Upper lobe of left lung (tissue), 6 donors: ENCODE results near the gene MAN1C1. TPM values are rescaled to one million over a fixed set of nuclear protein-coding genes. Genes with fewer than 3 reads are reported as not detected.

ENCODE experiments used
- ATAC-seq, 2 donors: fragments of 200-7000 bp; cut with Tn5 transposase; one replicate each; pipeline ENCODE4 v1.9.1; 2022; ENCODE audit warnings: mild to moderate bottlenecking in 2 of 2, moderate library complexity in 2 of 2; ENCODE audit not compliant: low FRiP score in 2 of 2
- DNase-seq, 2 donors: peaks; one replicate each; pipeline ENCODE4 v3.0.0-alpha.2; 2019 to 2020
- H3K27ac ChIP-seq, 4 donors: fragments of 200-600 bp; sonication (generic); one replicate each; pipeline ENCODE4 v1.5.1; 2016 to 2019
- H3K27me3 ChIP-seq, 4 donors: fragments of 200-600 bp; sonication (generic); one replicate each; pipeline ENCODE4 v1.5.1; 2017 to 2019
- H3K36me3 ChIP-seq, 4 donors: fragments of 200-600 bp; sonication (generic); one replicate each; pipeline ENCODE4 v1.5.1; 2016 to 2019
- H3K4me1 ChIP-seq, 4 donors: fragments of 200-600 bp; sonication (generic); one replicate each; pipeline ENCODE4 v1.5.1; 2018 to 2019
- H3K4me3 ChIP-seq, 4 donors: fragments of 200-600 bp; sonication (generic); one replicate each; pipeline ENCODE4 v1.5.1; 2017 to 2019; ENCODE audit warnings: mild to moderate bottlenecking in 2 of 4, moderate library complexity in 1 of 4
- H3K9me3 ChIP-seq, 4 donors: fragments of 200-600 bp; sonication (generic); one replicate each; pipeline ENCODE4 v1.5.1; 2018 to 2019
- CTCF ChIP-seq, 6 experiments: fragments of 450-650 bp in 4 of 6; fragments of 200-600 bp in 2 of 6; sonication (generic) in 2 of 6; IDR thresholded peaks; one replicate each; pipeline ENCODE4 v1.5.1; 2016 to 2019; ENCODE audit warnings: antibody characterized with exemption in 6 of 6
- EP300 ChIP-seq, 4 donors: sonication (generic); formaldehyde crosslinking; IDR thresholded peaks; one replicate each; pipeline ENCODE4 v1.5.1; 2017; ENCODE audit warnings: antibody characterized with exemption in 4 of 4, control low read depth in 2 of 4
- POLR2A ChIP-seq, 4 donors: fragments of 450-650 bp; IDR thresholded peaks; one replicate each; pipeline ENCODE4 v1.5.1; 2016 to 2017; ENCODE audit warnings: antibody characterized with exemption in 4 of 4, mild to moderate bottlenecking in 2 of 4
- POLR2AphosphoS5 ChIP-seq, 2 donors: sonication (generic); formaldehyde crosslinking; IDR thresholded peaks; one replicate each; pipeline ENCODE4 v1.5.1; 2017; ENCODE audit warnings: antibody characterized with exemption in 2 of 2
- WGBS, 2 donors: methylation state at CpG; one replicate each; pipeline ENCODE4 v1.1.5; 2017 to 2018; 5-methylcytosine and 5-hydroxymethylcytosine counted together
- total RNA-seq, 6 donors: library from RNA; depleted of rRNA in 4 of 6; stranded (reverse); fragments of >200 nt in 4 of 6; gene quantifications; one replicate each; pipeline versions ENCODE4 v1.1.0 to v1.2.1, GENCODE V29; 2016 to 2021
- donor health status: DM: no; HTN: no; CAD: no; lungs with moderate emphysema.
- donor health status: DM: no; HTN: yes; CAD: no; lungs with severe emphysema.

Gene MAN1C1
- total RNA-seq, 6 donors from 2014 or later: 5.3 to 32.5 (median 16.2) TPM

GRCh38 chr1:25737130-25737529, 120.5 kb downstream of the MAN1C1 start:
- H3K9me3 ChIP-seq: no peaks in the 10 kb centered on the region
- TF ChIP-seq EP300 (IDR thresholded peaks at IDR 0.05): no peak
- TF ChIP-seq POLR2AphosphoS5 (IDR thresholded peaks at IDR 0.05): peak in 1 of 2 donors; percentile 45
- WGBS, 2 donors: 48 to 75% methylated on average over 2 to 6 of the region's 6 CpGs
- H3K27me3 ChIP-seq: no peaks in the 10 kb centered on the region
- H3K4me3 ChIP-seq: no peak overlapping the region
- H3K4me1 ChIP-seq: peaks cover 0 to 18% (median 10%) of the 10 kb centered on the region in 4 donors
- DNase-seq: peak in 1 of 2 donors; percentile 33
- ATAC-seq: peak in 1 of 2 donors; percentile 39
- H3K27ac ChIP-seq: peak overlapping the region in 2 of 4 donors; percentile 0 to 50
- no peaks in the 10 kb centered on the region for H3K36me3 ChIP-seq

- Histone ChIP-seq H3K4me3 (no peak overlapping the region), H3K27ac (no peak overlapping the region), H3K36me3 (no peaks in the 10 kb centered on the region), H3K9me3 (no peaks in the 10 kb centered on the region), H3K4me1 (peaks cover 6 to 27% (median 18%) of the 10 kb centered on the region in 4 donors), H3K27me3 (no peaks in the 10 kb centered on the region)
- DNase-seq: no peak
- no peak for TF ChIP-seq POLR2A (IDR thresholded peaks at IDR 0.05)
- TF ChIP-seq CTCF (IDR thresholded peaks at IDR 0.05): no peak
- no peak for TF ChIP-seq POLR2AphosphoS5 (IDR thresholded peaks at IDR 0.05)
- no peak for TF ChIP-seq EP300 (IDR thresholded peaks at IDR 0.05)
- WGBS, 2 donors: 63 to 91% methylated on average over 2 of the region's 2 CpGs
- no peak for ATAC-seq
Observed at GRCh38 chr1:25738499-25738898, 121.9 kb downstream of the MAN1C1 start.

GRCh38 chr1:25739341-25739740, 122.8 kb downstream of the MAN1C1 start:
- 76 to 87% methylated on average over 2 to 4 of the region's 4 CpGs for WGBS, 2 donors
- Histone ChIP-seq H3K9me3 (no peaks in the 10 kb centered on the region), H3K4me3 (no peak overlapping the region), H3K27me3 (no peaks in the 10 kb centered on the region), H3K4me1 (peaks cover 15 to 35% (median 27%) of the 10 kb centered on the region in 4 donors), H3K27ac (no peak overlapping the region), H3K36me3 (no peaks in the 10 kb centered on the region)
- ATAC-seq (no peak), DNase-seq (no peak)
- TF ChIP-seq POLR2A (IDR thresholded peaks at IDR 0.05) (no peak), EP300 (IDR thresholded peaks at IDR 0.05) (no peak), POLR2AphosphoS5 (IDR thresholded peaks at IDR 0.05) (no peak), CTCF (IDR thresholded peaks at IDR 0.05) (no peak)

- Histone ChIP-seq H3K27ac (no peak overlapping the region), H3K9me3 (no peaks in the 10 kb centered on the region), H3K27me3 (no peaks in the 10 kb centered on the region), H3K4me1 (peaks cover 18 to 42% (median 34%) of the 10 kb centered on the region in 4 donors), H3K4me3 (no peak overlapping the region), H3K36me3 (no peaks in the 10 kb centered on the region)
- WGBS, 2 donors: 95 to 97% methylated on average over 10 of the region's 10 CpGs
- DNase-seq (no peak), ATAC-seq (no peak)
- no peak for TF ChIP-seq EP300 (IDR thresholded peaks at IDR 0.05)
- no peak for TF ChIP-seq POLR2AphosphoS5 (IDR thresholded peaks at IDR 0.05)
- TF ChIP-seq CTCF (IDR thresholded peaks at IDR 0.05): no peak
- no peak for TF ChIP-seq POLR2A (IDR thresholded peaks at IDR 0.05)
Observed at GRCh38 chr1:25740071-25740470, 123.5 kb downstream of the MAN1C1 start.

GRCh38 chr1:25742316-25742715, 125.7 kb downstream of the MAN1C1 start:
- WGBS, 2 donors: 94 to 96% methylated on average over 7 of the region's 7 CpGs

More at GRCh38 chr1:25742316-25742715, 125.7 kb downstream of the MAN1C1 start:
- no peaks in the 10 kb centered on the region for H3K27me3 ChIP-seq
- H3K4me3 ChIP-seq: no peak overlapping the region
- ATAC-seq (no peak), DNase-seq (no peak)
- TF ChIP-seq POLR2AphosphoS5 (IDR thresholded peaks at IDR 0.05) (no peak), POLR2A (IDR thresholded peaks at IDR 0.05) (no peak), EP300 (IDR thresholded peaks at IDR 0.05) (no peak), CTCF (IDR thresholded peaks at IDR 0.05) (no peak)
- no peaks in the 10 kb centered on the region for H3K9me3 ChIP-seq
- H3K27ac ChIP-seq: peak overlapping the region in 2 of 4 donors; percentile 79 to 86
- no peaks in the 10 kb centered on the region for H3K36me3 ChIP-seq
- peaks cover 18 to 28% (median 26%) of the 10 kb centered on the region in 4 donors for H3K4me1 ChIP-seq
